Measurements from ENCODE around the gene GDPD3.
A peak's percentile ranks its signal among the peaks of the same experiment; 100 is the strongest.

The GDPD3 gene

DNA sequence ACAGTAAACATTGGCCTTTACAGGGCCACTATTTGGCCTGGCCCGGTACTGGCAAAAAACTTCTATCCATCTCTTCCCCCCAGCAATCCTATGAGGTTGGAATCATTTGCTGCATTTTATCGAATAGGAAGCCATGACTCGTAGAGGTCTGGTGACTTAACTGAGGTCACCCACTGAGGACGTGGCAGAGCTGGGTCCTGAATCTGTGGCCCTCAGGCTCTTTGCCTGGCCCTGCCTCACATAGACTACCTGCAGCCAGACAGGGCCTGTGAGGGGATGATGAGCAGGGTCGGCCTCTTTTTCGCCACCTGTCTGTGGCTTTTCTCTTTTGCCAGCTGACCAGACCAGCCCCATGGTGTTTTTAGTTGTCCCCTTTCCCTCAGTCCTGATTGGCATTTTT is 35.7 kb downstream of the GDPD3 start:
- no peaks in the 10 kb centered on the region for H3K27me3 ChIP-seq (ENCODE audit: insufficient read depth, poor library complexity, severe bottlenecking)

DNA sequence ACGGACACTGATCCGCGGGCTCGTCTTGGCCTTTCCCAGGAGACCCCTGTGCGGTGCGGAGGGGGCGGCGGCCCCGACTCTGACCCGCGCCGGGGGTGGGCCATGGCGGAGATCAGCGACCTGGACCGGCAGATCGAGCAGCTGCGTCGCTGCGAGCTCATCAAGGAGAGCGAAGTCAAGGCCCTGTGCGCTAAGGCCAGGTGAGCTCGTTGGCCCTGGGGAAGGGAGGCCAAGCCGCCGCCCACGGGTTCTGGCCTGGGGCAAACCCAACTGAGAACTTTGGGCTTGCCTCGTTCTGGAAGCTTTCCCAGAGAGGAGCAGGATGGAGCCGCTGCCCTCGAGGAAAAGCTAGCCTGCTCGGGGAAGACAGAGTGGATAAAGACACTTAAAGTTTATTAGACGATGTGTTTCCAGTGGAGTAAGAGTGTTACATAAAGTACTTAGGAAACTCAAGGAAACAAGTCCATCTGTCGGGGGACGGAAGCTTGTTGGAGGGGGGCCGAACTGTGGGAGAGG is 37.0 kb downstream of the GDPD3 start:
- TF ChIP-seq SPI1 (IDR thresholded peaks at IDR 0.05; ENCODE audit: borderline replicate concordance, low read depth): no peak
- no peak for TF ChIP-seq POLR2AphosphoS5 (IDR thresholded peaks at IDR 0.05; ENCODE audit: low read depth)
- TF ChIP-seq, protein P1, sequence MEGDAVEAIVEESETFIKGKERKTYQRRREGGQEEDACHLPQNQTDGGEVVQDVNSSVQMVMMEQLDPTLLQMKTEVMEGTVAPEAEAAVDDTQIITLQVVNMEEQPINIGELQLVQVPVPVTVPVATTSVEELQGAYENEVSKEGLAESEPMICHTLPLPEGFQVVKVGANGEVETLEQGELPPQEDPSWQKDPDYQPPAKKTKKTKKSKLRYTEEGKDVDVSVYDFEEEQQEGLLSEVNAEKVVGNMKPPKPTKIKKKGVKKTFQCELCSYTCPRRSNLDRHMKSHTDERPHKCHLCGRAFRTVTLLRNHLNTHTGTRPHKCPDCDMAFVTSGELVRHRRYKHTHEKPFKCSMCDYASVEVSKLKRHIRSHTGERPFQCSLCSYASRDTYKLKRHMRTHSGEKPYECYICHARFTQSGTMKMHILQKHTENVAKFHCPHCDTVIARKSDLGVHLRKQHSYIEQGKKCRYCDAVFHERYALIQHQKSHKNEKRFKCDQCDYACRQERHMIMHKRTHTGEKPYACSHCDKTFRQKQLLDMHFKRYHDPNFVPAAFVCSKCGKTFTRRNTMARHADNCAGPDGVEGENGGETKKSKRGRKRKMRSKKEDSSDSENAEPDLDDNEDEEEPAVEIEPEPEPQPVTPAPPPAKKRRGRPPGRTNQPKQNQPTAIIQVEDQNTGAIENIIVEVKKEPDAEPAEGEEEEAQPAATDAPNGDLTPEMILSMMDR (IDR thresholded peaks at IDR 0.05; ENCODE audit: insufficient read depth, low read length): no peak
- TF ChIP-seq REST (IDR thresholded peaks at IDR 0.05; ENCODE audit: insufficient replicate concordance, low read depth): no peak
- TF ChIP-seq GABPA (IDR thresholded peaks at IDR 0.05; ENCODE audit: low read depth): no peak
- H3K4me3 ChIP-seq (replicated peaks; ENCODE audit: insufficient read depth, low read length): peak overlapping the region; percentile 92
- no peak for DNase-seq (ENCODE audit: low read depth in 1 of 2, low spot score in 1 of 2)
- H3K27me3 ChIP-seq (ENCODE audit: insufficient read depth, poor library complexity, severe bottlenecking): no peaks in the 10 kb centered on the region
- peak overlapping the region; percentile 87 for H3K27ac ChIP-seq (replicated peaks)

More for the DNA sequence above, 35.7 kb downstream of the GDPD3 start:
- Histone ChIP-seq H3K4me3 (replicated peaks; ENCODE audit: insufficient read depth, low read length) (no peak overlapping the region), H3K27ac (replicated peaks) (peak overlapping the region; percentile 20; the same call in 1 of the 2 replicates)
- no peak for DNase-seq (ENCODE audit: low read depth in 1 of 2, low spot score in 1 of 2)
- TF ChIP-seq, protein P1 (IDR thresholded peaks at IDR 0.05; ENCODE audit: insufficient read depth, low read length): no peak
- no peak for TF ChIP-seq SPI1 (IDR thresholded peaks at IDR 0.05; ENCODE audit: borderline replicate concordance, low read depth)
- no peak for TF ChIP-seq POLR2AphosphoS5 (IDR thresholded peaks at IDR 0.05; ENCODE audit: low read depth)
- no peak for TF ChIP-seq REST (IDR thresholded peaks at IDR 0.05; ENCODE audit: insufficient replicate concordance, low read depth)
- no peak for TF ChIP-seq GABPA (IDR thresholded peaks at IDR 0.05; ENCODE audit: low read depth)

- H3K27me3 ChIP-seq (ENCODE audit: insufficient read depth, poor library complexity, severe bottlenecking): no peaks in the 10 kb centered on the region
- peak; percentile 89 to 91 for DNase-seq (ENCODE audit: low read depth in 1 of 2, low spot score in 1 of 2)
- TF ChIP-seq REST (IDR thresholded peaks at IDR 0.05; ENCODE audit: insufficient replicate concordance, low read depth) (peak; percentile 33), POLR2AphosphoS5 (IDR thresholded peaks at IDR 0.05; ENCODE audit: low read depth) (peak; percentile 92), SPI1 (IDR thresholded peaks at IDR 0.05; ENCODE audit: borderline replicate concordance, low read depth) (peak; percentile 69; the same call in 1 of the 2 replicates), GABPA (IDR thresholded peaks at IDR 0.05; ENCODE audit: low read depth) (peak; percentile 89)
- TF ChIP-seq, protein P1 (IDR thresholded peaks at IDR 0.05; ENCODE audit: insufficient read depth, low read length): no peak
- H3K27ac ChIP-seq (replicated peaks): peak within 1 kb of the TSS; percentile 87
- peak within 1 kb of the TSS; percentile 92 for H3K4me3 ChIP-seq (replicated peaks; ENCODE audit: insufficient read depth, low read length)
Measured at GRCh38 chr16:30075503-30076275, 37.6 kb downstream of the GDPD3 start, which contains the start of gene PPP4C. PPP4C (plus strand) TSS chr16:30075994; CDS start chr16:30076378, 384 bp downstream.

Data from HL-60 (cell line).